Mammary epithelial cell (primary cell): ENCODE data around the gene CBX1.

Experiments used
- CTCF ChIP-seq, 2 donors: IDR thresholded peaks in 1 of 2; conservative IDR thresholded peaks in 1 of 2; 2 replicates each; pipeline ENCODE4 v1.5.1; 2011 to 2012; ENCODE audit warnings: inconsistent platforms in 2 of 2, low read length in 2 of 2, mild to moderate bottlenecking in 2 of 2, control low read depth in 1 of 2, low read depth in 1 of 2; ENCODE audit not compliant: insufficient read depth in 1 of 2; ENCODE audit errors: extremely low read depth in 1 of 2
- EZH2 ChIP-seq: IDR thresholded peaks from 2 replicates; pipeline ENCODE4 v1.6.1; 2012; ENCODE audit warnings: low read length, inconsistent platforms, borderline replicate concordance

GRCh38 chr17:48148854-48149786 lies 47.8 kb upstream of the CBX1 start:
- TF ChIP-seq CTCF (conservative IDR thresholded peaks at IDR 0.05 in 1 of 2, IDR thresholded peaks at IDR 0.05 in 1 of 2; ENCODE audit: extremely low read depth in 1 of 2, insufficient read depth in 1 of 2, low read depth in 1 of 2, low read length in 2 of 2) (no peak), EZH2 (no peak)
